ENCODE results near the gene FIGNL2.

GRCh38 chr12:51827925-51828818, 20.3 kb downstream of the FIGNL2 start:
- TF ChIP-seq CTCF (IDR thresholded peaks at IDR 0.05) (no peak), POLR2A (IDR thresholded peaks at IDR 0.05) (no peak)

Measured in uterus (tissue), 2 donors.